H9 (cell line): ENCODE results near the gene RPUSD2. TPM values are rescaled to one million over a fixed set of nuclear protein-coding genes. Genes with fewer than 3 reads are reported as not detected.

Source experiments
- DNase-seq: peaks from one replicate; pipeline ENCODE4 v3.0.0-alpha.2; 2017
- H2AFZ ChIP-seq: one replicate; pipeline ENCODE4 v1.6.1; 2013; ENCODE audit warnings: mild to moderate bottlenecking, low read length, control low read depth, moderate library complexity
- H2AK5ac ChIP-seq: 2 replicates; pipeline ENCODE4 v1.6.1; 2013; ENCODE audit warnings: low read length, control low read depth, mixed read lengths; ENCODE audit not compliant: insufficient read length
- H2BK120ac ChIP-seq: one replicate; pipeline ENCODE4 v1.6.1; 2013; ENCODE audit warnings: low read depth, mild to moderate bottlenecking, low read length, control low read depth, inconsistent platforms; ENCODE audit not compliant: poor library complexity, severe bottlenecking
- H2BK12ac ChIP-seq: 2 replicates; pipeline ENCODE4 v1.6.1; 2013; ENCODE audit warnings: low read length, control low read depth, mixed read lengths, low read depth; ENCODE audit not compliant: insufficient read length
- H2BK15ac ChIP-seq: 2 replicates; pipeline ENCODE4 v1.6.1; 2013; ENCODE audit warnings: low read depth, low read length, control low read depth
- H2BK20ac ChIP-seq: one replicate; pipeline ENCODE4 v1.6.1; 2013; ENCODE audit warnings: low read depth, mild to moderate bottlenecking, low read length, control low read depth, inconsistent platforms; ENCODE audit not compliant: poor library complexity, severe bottlenecking
- H2BK5ac ChIP-seq: 2 replicates; pipeline ENCODE4 v1.6.1; 2013; ENCODE audit warnings: low read length, control low read depth, mixed read lengths; ENCODE audit not compliant: insufficient read length
- H3K14ac ChIP-seq: 2 replicates; pipeline ENCODE4 v1.6.1; 2013; ENCODE audit warnings: low read length, control low read depth; ENCODE audit not compliant: insufficient read depth
- H3K18ac ChIP-seq: 2 replicates; pipeline ENCODE4 v1.6.1; 2013; ENCODE audit warnings: low read depth, mild to moderate bottlenecking, mixed read lengths, low read length, control low read depth; ENCODE audit not compliant: insufficient read length
- H3K23ac ChIP-seq: 2 replicates; pipeline ENCODE4 v1.6.1; 2013; ENCODE audit warnings: low read length, control low read depth, mixed read lengths, low read depth; ENCODE audit not compliant: insufficient read length
- H3K23me2 ChIP-seq: 2 replicates; pipeline ENCODE4 v1.6.1; 2013; ENCODE audit warnings: low read depth, mild to moderate bottlenecking, mixed read lengths, low read length, control low read depth; ENCODE audit not compliant: insufficient read length, poor library complexity, severe bottlenecking
- H3K27ac ChIP-seq: 2 replicates; pipeline ENCODE4 v1.5.1; 2013; ENCODE audit warnings: low read length, control low read depth, mixed read lengths, low read depth; ENCODE audit not compliant: insufficient read length
- H3K27me3 ChIP-seq: 2 replicates; pipeline ENCODE4 v1.6.1; 2013; ENCODE audit warnings: low read length, control low read depth, inconsistent platforms; ENCODE audit not compliant: insufficient read depth
- H3K4ac ChIP-seq: 2 replicates; pipeline ENCODE4 v1.6.1; 2013; ENCODE audit warnings: low read depth, mild to moderate bottlenecking, control low read depth, inconsistent platforms, low read length, moderate library complexity
- H3K4me1 ChIP-seq: 2 replicates; pipeline ENCODE4 v1.6.1; 2013; ENCODE audit warnings: low read length, control low read depth, inconsistent platforms; ENCODE audit not compliant: insufficient read depth
- H3K4me2 ChIP-seq: 2 replicates; pipeline ENCODE4 v1.6.1; 2013; ENCODE audit warnings: low read length, control low read depth, mixed read lengths; ENCODE audit not compliant: insufficient read length, insufficient read depth
- H3K56ac ChIP-seq: 2 replicates; pipeline ENCODE4 v1.6.1; 2013; ENCODE audit warnings: low read depth, mild to moderate bottlenecking, mixed read lengths, low read length, control low read depth; ENCODE audit not compliant: insufficient read length
- H3K79me1 ChIP-seq: 2 replicates; pipeline ENCODE4 v1.6.1; 2013; ENCODE audit warnings: low read depth, mild to moderate bottlenecking, moderate library complexity, low read length, control low read depth, inconsistent platforms; ENCODE audit not compliant: insufficient read depth, poor library complexity, severe bottlenecking
- H3K79me2 ChIP-seq: 2 replicates; pipeline ENCODE4 v1.6.1; 2013; ENCODE audit warnings: low read length, control low read depth, inconsistent platforms; ENCODE audit not compliant: insufficient read depth
- H3K9ac ChIP-seq: 2 replicates; pipeline ENCODE4 v1.6.1; 2013; ENCODE audit warnings: low read length, control low read depth, mixed read lengths; ENCODE audit not compliant: insufficient read length; ENCODE audit errors: extremely low read depth
- H3K9me3 ChIP-seq: one replicate; pipeline ENCODE4 v1.6.1; 2013; ENCODE audit warnings: low read depth, low read length, inconsistent platforms; ENCODE audit not compliant: control insufficient read depth
- H3T11ph ChIP-seq: one replicate; pipeline ENCODE4 v1.6.1; 2013; ENCODE audit warnings: mild to moderate bottlenecking, low read length, control low read depth, inconsistent platforms
- H4K20me1 ChIP-seq: one replicate; pipeline ENCODE4 v1.6.1; 2013; ENCODE audit not compliant: control insufficient read depth, insufficient read length, insufficient read depth
- H4K5ac ChIP-seq: 2 replicates; pipeline ENCODE4 v1.6.1; 2013; ENCODE audit warnings: low read depth, mild to moderate bottlenecking, mixed read lengths, low read length, control low read depth; ENCODE audit not compliant: insufficient read length
- H4K8ac ChIP-seq: replicated peaks from 2 replicates; pipeline ENCODE4 v1.6.1; 2013; ENCODE audit warnings: low read length, control low read depth, mixed read lengths, low read depth; ENCODE audit not compliant: insufficient read length
- H4K91ac ChIP-seq: 2 replicates; pipeline ENCODE4 v1.6.1; 2013; ENCODE audit warnings: low read depth, mild to moderate bottlenecking, moderate library complexity, mixed read lengths, low read length, control low read depth; ENCODE audit not compliant: insufficient read length
- H3K27ac Mint-ChIP-seq, 3 experiments: 2 replicates in 2 of 3; 3 replicates in 1 of 3; pipeline ENCODE4 v1.8.0; 2020 to 2021; ENCODE audit warnings: mixed read lengths in 3 of 3, mild to moderate bottlenecking in 1 of 3, moderate library complexity in 1 of 3
- H3K27me3 Mint-ChIP-seq: 2 replicates; pipeline ENCODE4 v1.8.0; 2021; ENCODE audit warnings: low read depth, mild to moderate bottlenecking, moderate library complexity, mixed read lengths
- H3K36me3 Mint-ChIP-seq, 3 experiments: 2 replicates in 2 of 3; 3 replicates in 1 of 3; pipeline ENCODE4 v1.8.0; 2020 to 2021; ENCODE audit warnings: low read depth in 3 of 3, mixed read lengths in 3 of 3; ENCODE audit not compliant: insufficient read depth in 1 of 3
- H3K4me1 Mint-ChIP-seq, 2 experiments: 2 replicates each; pipeline ENCODE4 v1.8.0; 2020; ENCODE audit warnings: mixed read lengths in 2 of 2
- H3K4me3 Mint-ChIP-seq, 2 experiments: 2 replicates in 1 of 2; 3 replicates in 1 of 2; pipeline ENCODE4 v1.8.0; 2020 to 2021; ENCODE audit warnings: mild to moderate bottlenecking in 2 of 2, mixed read lengths in 2 of 2, moderate library complexity in 1 of 2
- H3K9me3 Mint-ChIP-seq, 2 experiments: 2 replicates in 1 of 2; 3 replicates in 1 of 2; pipeline ENCODE4 v1.8.0; 2020; ENCODE audit warnings: mild to moderate bottlenecking in 2 of 2, mixed read lengths in 2 of 2, moderate library complexity in 1 of 2
- CTCF ChIP-seq: fragments of 200-600 bp; sonication (generic); conservative IDR thresholded peaks from 3 replicates; pipeline ENCODE4 v1.8.0; 2021; ENCODE audit warnings: antibody characterized with exemption, mild to moderate bottlenecking
- WGBS: extraction: QIAGEN DNeasy Blood & Tissue Kit; methylation state at CpG from one replicate; pipeline ENCODE4 v1.1.7; 2013; ENCODE audit warnings: missing lambda C conversion rate, low lambda C conversion rate, mixed read lengths; ENCODE audit not compliant: insufficient read length; ENCODE audit errors: extremely low coverage; 5-methylcytosine and 5-hydroxymethylcytosine counted together
- total RNA-seq: library from RNA; stranded (reverse); gene quantifications from 2 replicates; pipeline ENCODE4 v1.2.1, GENCODE V29; 2021

RPUSD2 gene
- total RNA-seq, 1 experiment from 2014 or later: 25.7 TPM

- Histone ChIP-seq H3K56ac (no peak overlapping the region), H2AK5ac (no peak overlapping the region), H3K9ac (no peak overlapping the region), H4K91ac (no peak overlapping the region), H3K4me2 (no peak overlapping the region), H3K4ac (no peak overlapping the region), H3K23me2 (no peaks in the 10 kb centered on the region), H3K79me2 (no peaks in the 10 kb centered on the region), H3K9me3 (no peaks in the 10 kb centered on the region), H2BK120ac (no peak overlapping the region), H3K79me1 (no peaks in the 10 kb centered on the region), H3K23ac (no peak overlapping the region), H4K5ac (no peak overlapping the region), H2BK20ac (no peak overlapping the region), H3K27ac (no peak overlapping the region), H3K18ac (no peak overlapping the region), H3K14ac (no peak overlapping the region), H3K4me1 (peaks cover 7% of the 10 kb centered on the region; the same call in 1 of the 2 replicates), H3K27me3 (no peaks in the 10 kb centered on the region), H2BK12ac (no peak overlapping the region), H2BK15ac (no peak overlapping the region), H3T11ph (no peak overlapping the region), H2AFZ (no peak overlapping the region), H4K8ac (no peak overlapping the region), H2BK5ac (no peak overlapping the region), H4K20me1 (no peaks in the 10 kb centered on the region)
- no peaks in the 10 kb centered on the region for H3K9me3 Mint-ChIP-seq
- no peak overlapping the region for H3K4me3 Mint-ChIP-seq
- H3K36me3 Mint-ChIP-seq: peaks cover 0 to 5% (median 5%) of the 10 kb centered on the region in 3 experiments; a peak in 3 of 7 replicates
- H3K27ac Mint-ChIP-seq: no peak overlapping the region
- WGBS: no CpG with 5 or more reads among the region's 6 CpGs
- peaks cover 27 to 30% of the 10 kb centered on the region in 2 experiments for H3K4me1 Mint-ChIP-seq
- DNase-seq: no peak
- no peaks in the 10 kb centered on the region for H3K27me3 Mint-ChIP-seq
- no peak for TF ChIP-seq CTCF
These were observed 18.6 kb upstream of the RPUSD2 start for GRCh38 chr15:40550341-40551037.
